ENCODE results near the gene RTN3. TPM values are rescaled to one million over a fixed set of nuclear protein-coding genes. Genes with fewer than 3 reads are reported as not detected.
A peak's percentile ranks its signal among the peaks of the same experiment; 100 is the strongest.

RTN3 gene
- total RNA-seq, 1 experiment from 2014 or later = 53.6 TPM

DNA sequence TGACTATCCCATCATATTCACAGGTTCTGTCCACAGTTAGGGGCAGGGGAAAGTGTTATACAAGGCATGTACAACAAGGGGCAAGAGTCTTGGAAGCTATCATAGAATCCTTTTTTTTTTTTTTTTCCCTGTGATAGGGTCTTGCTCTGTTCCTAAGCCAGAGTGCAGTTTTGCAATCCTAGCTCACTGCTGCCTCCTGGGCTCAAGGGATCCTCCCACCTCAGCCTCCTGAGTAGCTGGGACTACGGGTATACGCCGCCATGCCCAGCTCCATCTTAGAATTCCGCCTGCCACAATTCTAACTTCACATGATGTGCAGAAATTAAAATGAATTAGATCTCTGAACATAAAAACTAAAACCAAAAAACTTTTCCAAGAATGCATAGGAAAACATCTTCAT lies 55.6 kb downstream of the RTN3 start:
- DNase-seq (ENCODE audit: low read depth) = no peak

DNA sequence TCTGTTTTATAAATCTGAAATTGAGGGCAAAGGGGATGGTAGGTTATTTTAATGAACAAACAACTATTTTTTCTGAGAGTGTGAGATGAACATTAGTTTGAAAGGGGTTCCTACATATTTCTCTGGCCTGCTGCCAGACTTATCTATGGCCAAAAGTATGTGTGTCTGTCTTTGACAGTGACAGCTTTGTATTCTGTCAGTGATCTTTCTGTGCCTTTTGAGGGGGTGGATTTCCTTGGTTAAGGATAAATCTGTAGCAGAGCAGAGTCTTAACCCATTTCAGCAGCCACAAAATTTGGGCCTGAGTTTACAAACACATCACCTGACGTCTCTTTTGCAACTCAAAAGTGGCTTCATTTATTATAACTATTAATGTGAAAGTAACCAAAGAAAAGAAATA lies 56.4 kb downstream of the RTN3 start:
- no peak for DNase-seq (ENCODE audit: low read depth)

GRCh38 chr11:63738720-63739360 lies 57.5 kb downstream of the RTN3 start:
- peak; percentile 76 for DNase-seq (ENCODE audit: low read depth)

DNA sequence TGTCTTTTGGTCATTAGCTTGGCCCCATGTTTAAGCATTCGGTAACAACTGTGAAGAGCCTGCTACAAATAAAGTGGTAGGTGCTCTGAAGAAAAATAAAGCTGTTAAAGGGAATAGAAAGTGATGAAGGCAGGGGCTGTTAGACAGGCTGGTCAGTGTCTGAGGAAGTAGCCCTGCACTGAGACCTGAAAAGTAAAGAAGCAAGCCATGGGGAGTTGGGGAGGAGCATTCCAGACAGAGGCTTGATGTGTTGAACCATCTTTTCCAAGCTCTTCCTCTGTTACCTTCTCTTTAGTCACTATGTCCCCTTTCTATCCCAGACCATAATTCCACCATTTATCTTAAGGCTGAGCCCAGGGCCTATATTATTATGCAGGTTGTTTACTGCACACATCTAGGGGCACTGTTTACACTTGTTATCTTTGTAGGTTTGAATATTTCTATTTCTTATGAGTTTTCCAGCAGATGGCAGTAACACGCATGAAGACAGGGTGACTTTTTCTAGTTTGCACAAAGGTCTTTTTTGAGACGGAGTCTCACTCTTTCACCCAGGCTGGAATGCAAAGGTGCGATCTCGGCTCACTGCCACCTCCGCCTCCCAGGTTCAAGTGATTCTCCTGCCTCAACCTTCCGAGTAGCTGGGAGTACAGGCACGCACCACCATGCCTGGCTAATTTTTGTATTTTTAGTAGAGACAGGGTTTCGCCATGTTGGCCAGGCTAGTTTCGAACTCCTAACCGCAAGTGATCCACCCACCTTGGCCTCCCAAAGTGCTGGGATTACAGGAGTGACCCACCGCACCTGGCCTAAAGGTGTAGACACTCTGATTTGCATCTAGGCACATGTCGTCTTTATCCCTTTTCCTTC lies 64.2 kb downstream of the RTN3 start:
- no peak for DNase-seq (ENCODE audit: low read depth)

DNA sequence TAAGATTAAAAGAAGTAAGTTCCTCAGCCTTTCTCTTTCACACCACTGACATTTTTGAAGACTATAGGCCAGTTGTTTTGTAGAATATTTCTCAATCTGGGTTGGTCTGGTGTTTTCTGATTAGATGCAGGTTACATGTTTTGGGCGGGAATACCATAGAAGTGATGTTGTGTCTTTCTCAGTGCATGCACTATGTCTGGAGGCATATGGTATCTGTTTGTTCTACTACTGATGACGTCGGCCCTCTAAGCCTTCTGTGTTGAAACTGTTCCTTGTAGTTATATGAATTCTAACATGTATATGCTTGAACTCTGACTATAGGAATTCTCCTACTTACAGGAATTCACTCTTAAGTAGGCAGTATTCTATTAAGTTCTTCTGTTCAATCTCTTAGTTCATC lies 65.7 kb downstream of the RTN3 start:
- DNase-seq (ENCODE audit: low read depth) = no peak

GRCh38 chr11:63749624-63750023 lies 68.3 kb downstream of the RTN3 start:
- no peak for DNase-seq (ENCODE audit: low read depth)

GRCh38 chr11:63756919-63757761 lies 75.8 kb downstream of the RTN3 start:
- DNase-seq (ENCODE audit: low read depth) = no peak

GRCh38 chr11:63760487-63761079 lies 79.3 kb downstream of the RTN3 start:
- DNase-seq (ENCODE audit: low read depth) = no peak

DNA sequence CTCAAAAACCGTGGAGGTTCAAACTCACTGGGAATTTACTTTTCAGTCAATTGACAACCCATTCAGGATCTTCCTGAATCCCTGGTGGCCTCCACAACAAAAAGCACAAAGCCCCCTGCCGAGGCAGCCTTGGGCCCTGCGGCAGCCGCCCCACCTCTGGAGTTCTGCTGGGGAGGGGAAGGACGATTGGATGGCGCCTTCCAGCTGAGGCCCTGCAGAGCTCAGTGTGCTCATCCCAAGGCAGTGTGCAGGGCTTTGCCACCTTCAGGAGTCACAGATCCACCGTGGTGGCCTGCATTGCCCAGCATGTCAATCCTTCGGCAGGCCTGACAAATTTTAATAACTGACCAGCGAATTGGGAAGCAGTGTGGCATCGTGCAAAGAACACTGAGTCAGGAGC lies 79.9 kb downstream of the RTN3 start:
- no peak for DNase-seq (ENCODE audit: low read depth)

GRCh38 chr11:63761931-63762653 lies 80.8 kb downstream of the RTN3 start:
- DNase-seq (ENCODE audit: low read depth) = no peak

DNA sequence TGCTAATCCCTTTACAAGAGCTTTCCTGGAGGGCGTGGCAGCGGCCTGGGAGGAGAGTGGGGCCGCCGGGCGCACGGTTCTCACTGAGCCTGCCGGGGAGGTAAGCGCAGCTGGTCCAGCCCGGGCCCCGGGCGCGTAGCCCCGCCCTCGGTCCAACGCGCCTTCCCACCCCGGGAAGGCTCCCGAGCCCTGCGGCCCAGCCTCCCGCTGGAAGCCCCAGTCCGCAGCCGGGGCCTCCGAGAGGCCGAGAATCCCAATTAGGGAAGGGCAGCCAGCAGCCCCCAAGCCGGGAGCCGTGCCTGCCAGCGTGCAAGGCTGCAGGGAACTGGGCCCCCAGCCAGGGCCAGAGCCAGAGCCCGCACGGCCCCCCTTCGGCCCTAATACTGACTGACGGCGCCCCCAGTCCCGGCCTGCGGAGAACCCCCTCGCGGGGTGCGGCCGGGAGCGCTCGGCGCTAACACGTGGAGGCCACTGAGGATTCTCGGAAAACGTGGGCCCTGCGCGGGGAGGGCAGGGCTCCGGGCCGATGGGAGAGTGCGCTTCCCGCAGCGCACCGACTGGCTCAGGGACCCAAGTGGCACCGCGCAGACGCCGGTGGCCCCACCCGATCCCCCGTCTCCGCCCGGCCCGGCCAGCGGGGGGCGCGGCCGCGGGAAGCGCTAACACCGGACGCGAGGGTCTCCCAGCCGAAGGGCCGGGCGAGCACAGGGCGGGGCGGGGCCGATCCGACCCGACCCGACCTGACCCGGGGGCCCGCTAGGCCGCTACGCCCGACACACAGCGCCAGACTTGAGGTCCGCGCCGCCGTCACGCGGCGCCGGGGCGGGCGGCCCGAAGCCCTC lies 81.6 kb downstream of the RTN3 start:
- no peak for DNase-seq (ENCODE audit: low read depth)

DNA sequence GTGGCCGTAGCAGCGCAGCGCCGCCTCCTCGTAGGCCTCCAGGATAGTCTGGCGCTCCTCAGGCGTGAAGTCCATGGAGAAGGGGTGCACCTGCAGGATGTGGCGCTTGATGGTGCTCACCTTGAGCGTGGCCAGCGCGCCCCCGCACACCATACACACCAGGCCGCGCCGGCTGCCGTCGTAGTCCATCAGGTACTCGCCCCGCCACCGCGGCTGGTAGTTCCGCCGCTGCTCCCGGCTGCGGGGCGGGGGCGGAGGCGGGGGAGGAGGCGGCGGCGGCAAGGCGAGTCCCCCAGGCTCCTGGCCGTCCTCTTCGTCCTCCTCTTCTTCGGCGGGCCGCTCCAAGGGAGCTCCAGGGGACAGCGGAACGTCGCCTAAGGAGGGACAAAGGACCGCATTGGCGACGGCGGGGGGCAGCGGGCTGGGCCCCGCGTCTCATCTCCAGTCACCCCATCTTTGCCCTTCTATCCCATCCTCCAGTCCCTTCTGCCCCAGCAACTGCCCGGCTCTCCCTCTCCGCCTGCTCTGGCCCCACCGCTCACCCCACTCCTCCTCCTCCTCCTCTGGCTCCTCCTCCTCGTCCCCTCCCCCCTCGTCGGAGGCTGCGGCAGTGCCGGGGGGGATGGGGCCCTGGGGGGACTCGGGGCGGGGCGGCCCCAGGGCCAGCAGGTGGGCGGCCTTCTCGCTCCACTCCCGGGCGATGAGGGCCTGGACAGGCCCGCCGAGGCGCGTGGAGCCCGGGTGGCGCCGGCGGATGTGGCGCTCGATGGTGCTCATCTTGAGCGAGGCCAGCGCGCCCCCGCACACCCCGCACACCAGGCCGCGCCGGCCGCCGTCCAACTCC lies 82.4 kb downstream of the RTN3 start:
- no peak for DNase-seq (ENCODE audit: low read depth)

GRCh38 chr11:63764340-63764678 lies 83.0 kb downstream of the RTN3 start:
- DNase-seq (ENCODE audit: low read depth) = no peak

DNA sequence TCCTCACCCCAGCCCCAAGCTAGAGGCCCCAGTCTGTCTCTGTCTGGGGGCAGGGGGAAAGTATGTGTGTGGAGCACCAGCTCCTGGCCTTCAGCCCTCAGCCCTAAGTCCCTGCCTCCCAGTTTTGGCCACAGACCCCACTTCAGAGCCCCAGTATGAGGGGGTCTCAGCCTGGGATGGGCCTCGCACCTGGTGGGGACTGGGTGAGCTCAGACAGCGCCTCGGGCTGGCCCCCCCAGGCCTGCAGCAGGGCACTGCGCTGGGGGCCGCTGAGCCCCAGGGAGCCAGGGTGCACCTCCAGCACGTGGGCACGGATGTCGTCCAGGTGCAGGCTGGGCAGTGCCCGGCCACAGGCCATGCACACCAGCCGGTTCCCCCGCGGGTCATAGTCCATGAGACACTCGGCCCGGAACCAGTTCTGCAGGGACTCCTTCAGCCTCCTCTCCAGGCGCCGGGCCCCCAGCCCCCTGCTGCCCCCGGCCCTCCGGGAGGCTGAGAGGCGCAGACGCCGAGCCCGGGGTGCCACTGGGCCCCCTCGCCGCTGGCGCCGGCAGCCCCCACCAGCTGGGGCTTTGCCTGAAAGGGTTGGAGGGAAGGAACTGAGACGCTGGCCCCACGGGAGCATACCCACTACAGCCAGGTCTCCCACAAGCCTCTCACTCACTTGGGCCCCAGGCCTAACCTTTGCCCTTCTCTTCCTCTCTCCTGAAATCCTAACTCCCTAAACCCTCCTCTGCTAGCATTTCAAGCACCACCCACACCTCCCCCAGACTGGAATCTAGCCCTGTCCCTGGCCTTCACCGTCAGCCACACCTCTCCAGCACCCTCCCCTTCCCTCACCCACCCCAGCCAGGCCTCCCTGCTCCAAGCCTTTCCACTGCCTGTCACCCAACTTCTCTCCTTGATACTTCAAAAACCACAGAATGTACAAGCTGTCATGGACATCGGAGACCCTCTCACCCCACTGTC lies 83.7 kb downstream of the RTN3 start:
- no peak for DNase-seq (ENCODE audit: low read depth)

DNA sequence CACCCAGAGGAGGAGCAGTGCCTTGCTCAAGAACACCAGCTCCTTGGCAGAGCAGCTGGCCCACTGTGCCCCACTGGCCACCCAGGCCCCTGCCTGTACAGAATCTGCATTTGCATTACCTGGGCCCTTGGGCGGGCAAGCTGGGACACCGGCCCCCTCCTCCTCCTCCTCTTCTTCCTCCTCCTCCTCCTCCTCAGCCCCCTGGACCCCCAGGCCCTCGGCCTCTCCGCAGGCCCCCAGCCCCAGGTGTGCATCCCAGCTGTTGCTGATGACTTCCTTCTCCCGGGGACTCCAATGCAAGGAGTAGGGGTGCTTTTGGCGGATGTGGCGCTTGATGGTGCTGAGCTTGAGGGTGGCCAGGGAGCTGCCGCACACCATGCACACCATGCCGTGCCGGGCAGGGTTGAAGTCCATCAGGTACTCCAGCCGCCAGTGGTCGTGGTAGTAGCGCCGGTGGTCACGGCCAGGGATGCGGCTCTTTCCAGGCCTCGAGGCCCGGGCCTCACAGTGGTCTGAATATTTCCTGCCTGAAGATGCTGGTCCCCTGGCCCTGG lies 84.5 kb downstream of the RTN3 start:
- DNase-seq (ENCODE audit: low read depth) = no peak

- no peak for DNase-seq (ENCODE audit: low read depth)
These were observed 85.4 kb downstream of the RTN3 start for GRCh38 chr11:63766531-63767235.

- DNase-seq (ENCODE audit: low read depth) = no peak
These were observed 85.9 kb downstream of the RTN3 start for GRCh38 chr11:63767267-63767564.

All from HT1080 (cell line).